ENCODE measurements around the gene ACACB. TPM values are rescaled to one million over a fixed set of nuclear protein-coding genes. Genes with fewer than 3 reads are reported as not detected.

ACACB gene
- total and polyA plus RNA-seq, 8 donors: 12.5 to 21.3 (median 15.8) TPM

DNA sequence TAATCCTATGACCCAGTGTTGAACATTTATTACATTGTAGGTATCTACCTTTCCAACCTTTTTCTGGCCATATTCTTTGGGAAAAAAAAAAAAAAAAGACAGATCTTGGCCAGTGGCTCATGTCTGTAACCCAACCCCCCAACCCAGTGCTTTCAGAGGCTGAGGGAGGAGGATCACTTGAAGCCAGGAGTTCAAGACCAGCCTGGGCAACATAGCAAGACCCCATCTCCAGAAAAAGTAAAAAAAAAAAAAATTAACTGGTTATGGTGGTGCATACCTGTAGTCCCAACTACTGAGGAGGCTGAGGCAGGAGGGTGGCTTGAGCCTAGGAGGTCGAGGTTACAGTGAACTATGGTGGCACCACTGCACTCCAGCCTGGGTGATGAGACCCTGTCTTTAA lies 58.1 kb downstream of the ACACB start:
- Histone ChIP-seq H3K9me3 (peaks cover 0 to 3% of the 10 kb centered on the region in 2 donors), H3K4me3 (no peak overlapping the region), H3K4me1 (peaks cover 0 to 14% of the 10 kb centered on the region in 2 donors), H3K36me3 (peaks cover 0 to 32% of the 10 kb centered on the region in 2 donors), H3K27me3 (no peaks in the 10 kb centered on the region), H3K27ac (no peak overlapping the region)
- TF ChIP-seq, protein P1, sequence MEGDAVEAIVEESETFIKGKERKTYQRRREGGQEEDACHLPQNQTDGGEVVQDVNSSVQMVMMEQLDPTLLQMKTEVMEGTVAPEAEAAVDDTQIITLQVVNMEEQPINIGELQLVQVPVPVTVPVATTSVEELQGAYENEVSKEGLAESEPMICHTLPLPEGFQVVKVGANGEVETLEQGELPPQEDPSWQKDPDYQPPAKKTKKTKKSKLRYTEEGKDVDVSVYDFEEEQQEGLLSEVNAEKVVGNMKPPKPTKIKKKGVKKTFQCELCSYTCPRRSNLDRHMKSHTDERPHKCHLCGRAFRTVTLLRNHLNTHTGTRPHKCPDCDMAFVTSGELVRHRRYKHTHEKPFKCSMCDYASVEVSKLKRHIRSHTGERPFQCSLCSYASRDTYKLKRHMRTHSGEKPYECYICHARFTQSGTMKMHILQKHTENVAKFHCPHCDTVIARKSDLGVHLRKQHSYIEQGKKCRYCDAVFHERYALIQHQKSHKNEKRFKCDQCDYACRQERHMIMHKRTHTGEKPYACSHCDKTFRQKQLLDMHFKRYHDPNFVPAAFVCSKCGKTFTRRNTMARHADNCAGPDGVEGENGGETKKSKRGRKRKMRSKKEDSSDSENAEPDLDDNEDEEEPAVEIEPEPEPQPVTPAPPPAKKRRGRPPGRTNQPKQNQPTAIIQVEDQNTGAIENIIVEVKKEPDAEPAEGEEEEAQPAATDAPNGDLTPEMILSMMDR (IDR thresholded peaks at IDR 0.05): no peak
- intact Hi-C loops (cut with DNase I): no loop called here
- no peak for ATAC-seq
- no peak for DNase-seq

DNA sequence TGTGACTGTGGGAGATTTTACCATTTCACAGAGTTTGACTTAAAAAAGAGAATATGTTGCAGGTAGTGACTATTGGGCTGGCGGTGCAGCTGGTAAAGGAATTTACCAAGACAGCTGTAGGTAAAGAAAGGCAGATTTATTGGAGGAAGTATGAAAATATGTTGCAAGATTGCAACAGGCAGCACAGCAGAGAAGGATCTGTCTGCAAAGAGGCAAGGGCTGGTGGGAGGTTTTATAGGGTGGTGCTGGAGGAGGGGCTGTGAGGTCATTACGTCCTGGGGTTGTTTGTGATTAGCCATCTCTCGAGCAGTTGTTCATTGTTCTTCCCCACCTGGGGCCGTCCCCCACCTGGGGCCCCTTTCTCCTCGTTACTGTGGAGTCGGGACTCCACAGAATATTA lies 62.1 kb downstream of the ACACB start:
- no peak for DNase-seq
- intact Hi-C loops (cut with DNase I): no loop called here
- peaks cover 0 to 21% of the 10 kb centered on the region in 2 donors for H3K36me3 ChIP-seq
- no peak overlapping the region for H3K27ac ChIP-seq
- no peaks in the 10 kb centered on the region for H3K4me1 ChIP-seq
- no peak for ATAC-seq
- no peaks in the 10 kb centered on the region for H3K9me3 ChIP-seq
- no peak overlapping the region for H3K4me3 ChIP-seq
- TF ChIP-seq, protein P1 (IDR thresholded peaks at IDR 0.05): no peak
- no peaks in the 10 kb centered on the region for H3K27me3 ChIP-seq

DNA sequence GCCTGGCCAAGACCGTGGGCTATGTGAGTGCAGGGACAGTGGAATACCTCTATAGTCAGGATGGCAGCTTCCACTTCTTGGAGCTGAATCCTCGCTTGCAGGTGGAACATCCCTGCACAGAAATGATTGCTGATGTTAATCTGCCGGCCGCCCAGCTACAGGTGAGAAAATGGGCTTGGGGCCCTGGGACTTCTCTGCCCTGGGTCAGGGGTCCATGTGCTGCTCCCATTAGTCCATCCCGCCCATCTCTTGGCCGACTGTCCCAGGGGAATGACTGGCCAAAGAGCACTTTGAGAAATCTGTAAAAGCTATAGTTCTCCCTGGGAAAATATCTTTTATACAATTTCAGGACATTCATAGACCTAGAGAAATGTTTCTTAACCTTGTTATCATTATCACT lies 63.5 kb downstream of the ACACB start:
- Histone ChIP-seq H3K27ac (no peak overlapping the region), H3K36me3 (peaks cover 0 to 15% of the 10 kb centered on the region in 2 donors), H3K27me3 (no peaks in the 10 kb centered on the region), H3K4me3 (no peak overlapping the region), H3K9me3 (no peaks in the 10 kb centered on the region), H3K4me1 (no peaks in the 10 kb centered on the region)
- ATAC-seq: no peak
- TF ChIP-seq, protein P1 (IDR thresholded peaks at IDR 0.05): no peak
- no peak for DNase-seq
- intact Hi-C loops (cut with DNase I): no loop called here

DNA sequence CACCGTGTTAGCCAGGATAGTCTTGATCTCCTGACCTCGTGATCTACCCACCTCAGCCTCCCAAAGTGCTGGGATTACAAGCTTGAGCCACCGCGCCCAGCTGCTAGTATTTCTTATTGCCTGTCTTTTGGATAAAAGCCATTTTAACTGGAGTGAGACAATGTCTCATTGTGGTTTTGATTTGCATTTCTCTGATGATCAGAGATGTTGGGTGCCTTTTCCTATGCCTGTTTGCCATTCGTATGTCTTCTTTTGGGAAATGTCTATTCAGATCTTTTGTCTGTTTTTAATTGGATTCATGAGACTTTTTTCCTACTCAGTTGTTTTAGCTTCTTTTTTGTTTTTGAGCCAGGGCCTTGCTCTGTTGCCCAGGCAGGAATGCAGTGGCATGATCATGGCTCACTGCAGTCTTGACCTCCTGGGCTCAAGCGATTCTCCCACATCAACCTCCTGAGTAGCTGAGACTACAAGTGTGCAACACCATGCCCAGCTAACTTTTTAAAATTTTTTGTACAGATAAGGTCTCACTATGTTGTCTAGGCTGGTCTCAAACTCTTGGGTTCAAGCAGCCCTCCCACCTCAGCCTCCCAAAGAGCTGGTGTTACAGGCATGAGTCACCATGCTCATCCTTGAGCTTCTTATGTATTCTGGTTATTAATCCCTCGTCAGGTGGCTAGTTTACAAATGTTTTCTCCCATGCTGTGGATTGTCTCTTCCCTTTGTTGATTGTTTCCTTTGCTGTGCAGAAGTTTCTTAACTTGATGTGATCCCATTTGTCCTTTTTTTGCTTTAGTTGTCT lies 65.9 kb downstream of the ACACB start:
- peak in 1 of 4 donors; percentile 11 for DNase-seq
- H3K4me3 ChIP-seq: no peak overlapping the region
- no peak for ATAC-seq
- no peaks in the 10 kb centered on the region for H3K4me1 ChIP-seq
- no peak overlapping the region for H3K27ac ChIP-seq
- peaks cover 0 to 29% of the 10 kb centered on the region in 2 donors for H3K36me3 ChIP-seq
- H3K27me3 ChIP-seq: no peaks in the 10 kb centered on the region
- H3K9me3 ChIP-seq: no peaks in the 10 kb centered on the region
- intact Hi-C loops (cut with DNase I): no loop called here
- TF ChIP-seq, protein P1 (IDR thresholded peaks at IDR 0.05): no peak

DNA sequence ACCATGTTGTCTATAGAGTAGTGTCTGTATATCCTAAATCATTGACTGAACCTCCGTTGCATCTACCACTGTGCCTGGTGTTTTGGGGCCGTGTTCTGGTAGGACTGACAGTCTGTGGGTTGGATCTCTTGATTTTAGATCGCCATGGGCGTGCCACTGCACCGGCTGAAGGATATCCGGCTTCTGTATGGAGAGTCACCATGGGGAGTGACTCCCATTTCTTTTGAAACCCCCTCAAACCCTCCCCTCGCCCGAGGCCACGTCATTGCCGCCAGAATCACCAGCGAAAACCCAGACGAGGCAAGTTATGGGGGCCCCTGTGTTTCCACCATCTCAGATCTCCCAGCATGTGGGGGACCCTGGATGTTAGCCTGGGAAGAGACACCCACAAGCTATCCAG lies 69.1 kb downstream of the ACACB start:
- ATAC-seq (no peak), DNase-seq (peak in 1 of 4 donors; percentile 32)
- Histone ChIP-seq H3K4me1 (no peaks in the 10 kb centered on the region), H3K36me3 (peaks cover 0 to 37% of the 10 kb centered on the region in 2 donors), H3K27ac (no peak overlapping the region), H3K27me3 (no peaks in the 10 kb centered on the region), H3K4me3 (no peak overlapping the region), H3K9me3 (no peaks in the 10 kb centered on the region)
- intact Hi-C loops (cut with DNase I): no loop called here
- TF ChIP-seq, protein P1 (IDR thresholded peaks at IDR 0.05): no peak
